Type B pancreatic cell (in vitro differentiated cells): ENCODE data around the gene CSRP1. TPM values are rescaled to one million over a fixed set of nuclear protein-coding genes. Genes with fewer than 3 reads are reported as not detected.
A peak's percentile ranks its signal among the peaks of the same experiment; 100 is the strongest.

ENCODE experiments used
- DNase-seq: peaks from one replicate; pipeline ENCODE4 v3.0.0; 2021; ENCODE audit warnings: mixed read lengths; ENCODE audit not compliant: unreplicated experiment; ENCODE audit errors: extremely low spot score
- H3K27ac Mint-ChIP-seq: 2 replicates; pipeline ENCODE4 v1.8.0; 2021; ENCODE audit warnings: mild to moderate bottlenecking, mixed read lengths
- H3K27me3 Mint-ChIP-seq: 2 replicates; pipeline ENCODE4 v1.8.0; 2021; ENCODE audit warnings: mixed read lengths
- H3K36me3 Mint-ChIP-seq: 2 replicates; pipeline ENCODE4 v1.8.0; 2021; ENCODE audit warnings: mixed read lengths
- H3K4me1 Mint-ChIP-seq: one replicate; pipeline ENCODE4 v1.8.0; 2021; ENCODE audit warnings: mixed read lengths; ENCODE audit not compliant: unreplicated experiment
- H3K4me3 Mint-ChIP-seq: 2 replicates; pipeline ENCODE4 v1.8.0; 2021; ENCODE audit warnings: mild to moderate bottlenecking, mixed read lengths
- H3K9me3 Mint-ChIP-seq: 2 replicates; pipeline ENCODE4 v1.8.0; 2021; ENCODE audit warnings: mixed read lengths
- CTCF ChIP-seq: fragments of 200-600 bp; sonication (generic); conservative IDR thresholded peaks from 2 replicates; pipeline ENCODE4 v1.5.0; 2021; ENCODE audit warnings: antibody characterized with exemption, mild to moderate bottlenecking
- total RNA-seq: library from RNA; stranded (reverse); gene quantifications from 2 replicates; pipeline ENCODE4 v1.2.1, GENCODE V29; 2021; ENCODE audit warnings: low replicate concordance

The CSRP1 gene
- total RNA-seq, 1 donor from 2014 or later, result 7.3 TPM

GRCh38 chr1:201483373-201483949 lies 23.5 kb downstream of the CSRP1 start:
- no peaks in the 10 kb centered on the region for H3K36me3 Mint-ChIP-seq
- H3K4me1 Mint-ChIP-seq, result peaks cover 40% of the 10 kb centered on the region
- DNase-seq, result no peak
- no peaks in the 10 kb centered on the region for H3K9me3 Mint-ChIP-seq
- no peak overlapping the region for H3K4me3 Mint-ChIP-seq
- peaks cover 24% of the 10 kb centered on the region for H3K27me3 Mint-ChIP-seq
- H3K27ac Mint-ChIP-seq, result peak overlapping the region; percentile 14
- TF ChIP-seq CTCF, result no peak

GRCh38 chr1:201482755-201483154 lies 24.2 kb downstream of the CSRP1 start:
- Mint-ChIP-seq H3K27ac (peak overlapping the region; percentile 71), H3K9me3 (no peaks in the 10 kb centered on the region), H3K36me3 (no peaks in the 10 kb centered on the region), H3K4me3 (no peak overlapping the region), H3K4me1 (peaks cover 33% of the 10 kb centered on the region), H3K27me3 (peaks cover 24% of the 10 kb centered on the region)
- no peak for TF ChIP-seq CTCF
- DNase-seq, result no peak

- Mint-ChIP-seq H3K27me3 (peaks cover 24% of the 10 kb centered on the region), H3K27ac (peak overlapping the region; percentile 71), H3K36me3 (no peaks in the 10 kb centered on the region), H3K4me3 (peak overlapping the region; percentile 82), H3K4me1 (peaks cover 38% of the 10 kb centered on the region), H3K9me3 (no peaks in the 10 kb centered on the region)
- TF ChIP-seq CTCF, result peak; percentile 97
- peak; percentile 89 for DNase-seq
Observed at GRCh38 chr1:201481761-201482493, 25.0 kb downstream of the CSRP1 start.

GRCh38 chr1:201481004-201481380 lies 25.9 kb downstream of the CSRP1 start:
- Mint-ChIP-seq H3K4me3 (peak overlapping the region; percentile 82), H3K27ac (peak overlapping the region; percentile 71), H3K9me3 (no peaks in the 10 kb centered on the region), H3K36me3 (no peaks in the 10 kb centered on the region), H3K4me1 (peaks cover 38% of the 10 kb centered on the region), H3K27me3 (peaks cover 24% of the 10 kb centered on the region)
- DNase-seq, result no peak
- no peak for TF ChIP-seq CTCF

- H3K27me3 Mint-ChIP-seq, result peaks cover 24% of the 10 kb centered on the region
- DNase-seq, result no peak
- peaks cover 35% of the 10 kb centered on the region for H3K4me1 Mint-ChIP-seq
- no peak for TF ChIP-seq CTCF
- H3K27ac Mint-ChIP-seq, result peak overlapping the region; percentile 71
- no peaks in the 10 kb centered on the region for H3K36me3 Mint-ChIP-seq
- peak overlapping the region; percentile 82 for H3K4me3 Mint-ChIP-seq
- no peaks in the 10 kb centered on the region for H3K9me3 Mint-ChIP-seq
Observed at GRCh38 chr1:201480231-201481003, 26.5 kb downstream of the CSRP1 start.
